GM12878 (cell line): Measurements from ENCODE around the gene PJA1. TPM values are rescaled to one million over a fixed set of nuclear protein-coding genes. Genes with fewer than 3 reads are reported as not detected.

Source experiments
- ATAC-seq: fragments of 200-7000 bp; cut with Tn5 transposase; 3 replicates; pipeline ENCODE4 v1.9.1; 2020; ENCODE audit warnings: mild to moderate bottlenecking, moderate library complexity
- BruUV-seq: library from RNA; stranded (reverse); fragments of 400-500 nt; replicated peaks from 2 replicates; lab custom pipeline; 2021; lab: Mats Ljungman, UMichigan
- CTCF ChIA-PET: fragments of 300-600 bp; sonication (Branson Sonifier 250); formaldehyde crosslinking; extraction: SDS; loops from one replicate; lab custom pipeline; 2021; ENCODE audit warnings: inconsistent platforms; lab: Yijun Ruan, JAX
- POLR2A ChIA-PET: fragments of 350-600 bp; formaldehyde crosslinking; extraction: SDS; loops from one replicate; lab custom pipeline; 2021; ENCODE audit warnings: inconsistent platforms; lab: Charles Lee
- RAD21 ChIA-PET: fragments of 300-600 bp; sonication (Branson Sonifier 250); formaldehyde crosslinking; loops from one replicate; lab custom pipeline; 2023; ENCODE audit warnings: antibody characterized with exemption; ENCODE audit not compliant: unreplicated experiment; lab: Charles Lee
- SMC1A ChIA-PET: fragments of 300-600 bp; sonication (Branson Sonifier 250); formaldehyde crosslinking; loops from one replicate; lab custom pipeline; 2023; ENCODE audit not compliant: unreplicated experiment, uncharacterized antibody; lab: Charles Lee
- DNase-seq: peaks from one replicate; pipeline ENCODE4 v3.0.0-alpha.2; 2011; ENCODE audit warnings: low read depth, low spot score
- FAIRE-seq: peaks from 3 replicates; lab custom pipeline; 2011; peaks lifted over from hg19 to GRCh38; lab: Jason Lieb, UNC
- H2AFZ ChIP-seq: 2 replicates; pipeline ENCODE4 v1.6.0; 2011; ENCODE audit warnings: low read depth, low read length, control low read depth; ENCODE audit not compliant: control insufficient read depth
- H3K27ac ChIP-seq: 2 replicates; pipeline ENCODE4 v1.5.1; 2011; ENCODE audit warnings: control low read depth; ENCODE audit not compliant: control insufficient read depth, insufficient read depth
- H3K27me3 ChIP-seq, 2 experiments: replicated peaks in 1 of 2; 2 replicates each; pipeline versions ENCODE4 v1.6.0 to v1.6.1; 2011; ENCODE audit warnings: low read length in 1 of 2; ENCODE audit not compliant: control insufficient read depth in 2 of 2, insufficient read depth in 2 of 2
- H3K36me3 ChIP-seq, 2 experiments: 2 replicates each; pipeline ENCODE4 v1.5.1; 2011; ENCODE audit warnings: low read length in 1 of 2; ENCODE audit not compliant: control insufficient read depth in 2 of 2, insufficient read depth in 2 of 2
- H3K4me1 ChIP-seq: 2 replicates; pipeline ENCODE4 v1.6.1; 2011; ENCODE audit warnings: mild to moderate bottlenecking, low read length, moderate library complexity, mixed read lengths; ENCODE audit not compliant: control insufficient read depth, insufficient read depth
- H3K4me2 ChIP-seq: 2 replicates; pipeline ENCODE4 v1.6.0; 2011; ENCODE audit warnings: control low read depth; ENCODE audit not compliant: control insufficient read depth, insufficient read depth
- H3K4me3 ChIP-seq: fragments of 200-600 bp; sonication (generic); 2 replicates; pipeline ENCODE4 v1.5.1; 2016
- H3K79me2 ChIP-seq: 2 replicates; pipeline ENCODE4 v1.6.0; 2011; ENCODE audit warnings: low read length; ENCODE audit not compliant: control insufficient read depth, insufficient read depth
- H3K9ac ChIP-seq: 2 replicates; pipeline ENCODE4 v1.8.0; 2011; ENCODE audit warnings: low read length, control low read depth, mixed read lengths; ENCODE audit not compliant: control insufficient read depth, insufficient read depth
- H3K9me3 ChIP-seq: replicated peaks from 3 replicates; pipeline ENCODE4 v1.5.1; 2011; ENCODE audit warnings: mild to moderate bottlenecking, low read length; ENCODE audit not compliant: control insufficient read depth, insufficient read depth
- H4K20me1 ChIP-seq: 2 replicates; pipeline ENCODE4 v1.6.0; 2011; ENCODE audit not compliant: control insufficient read depth, insufficient read depth
- CBX5 ChIP-seq: sonication (generic); IDR thresholded peaks from 2 replicates; pipeline ENCODE4 v1.6.1; 2016; ENCODE audit warnings: low read depth, moderate library complexity, mild to moderate bottlenecking, inconsistent platforms
- CHD4 ChIP-seq: fragments of 200-600 bp; sonication (generic); IDR thresholded peaks from 2 replicates; pipeline ENCODE4 v1.6.1; 2016; ENCODE audit warnings: mild to moderate bottlenecking
- EED ChIP-seq: sonication (generic); IDR thresholded peaks from 2 replicates; pipeline ENCODE4 v1.6.1; 2016; ENCODE audit warnings: antibody characterized with exemption, low read depth
- FOS ChIP-seq: IDR thresholded peaks from 3 replicates; pipeline ENCODE4 v1.6.1; 2011; ENCODE audit warnings: borderline replicate concordance; ENCODE audit not compliant: insufficient read length; ENCODE audit errors: extremely low read depth
- FOXK2 ChIP-seq: fragments of 450-650 bp; IDR thresholded peaks from 2 replicates; pipeline ENCODE4 v1.6.1; 2017; ENCODE audit warnings: mild to moderate bottlenecking, moderate library complexity
- MAX ChIP-seq: IDR thresholded peaks from 2 replicates; pipeline ENCODE4 v1.6.1; 2012; ENCODE audit warnings: low read depth, low read length, improper control_type of control experiment
- NFIC ChIP-seq: IDR thresholded peaks from 2 replicates; pipeline ENCODE4 v1.6.1; 2012; ENCODE audit warnings: low read depth, mild to moderate bottlenecking, inconsistent platforms, low read length, moderate library complexity
- ZBTB40 ChIP-seq: fragments of 450-650 bp; IDR thresholded peaks from 2 replicates; pipeline ENCODE4 v1.6.1; 2016; ENCODE audit warnings: mild to moderate bottlenecking, moderate library complexity, borderline replicate concordance
- WGBS: methylation state at CpG from one replicate; pipeline ENCODE4 v1.1.6; 2016; ENCODE audit warnings: low lambda C conversion rate; ENCODE audit not compliant: insufficient replicate concordance, insufficient coverage; ENCODE audit errors: missing lambda C conversion rate; 5-methylcytosine and 5-hydroxymethylcytosine counted together
- in situ Hi-C: fragments of 300-500 bp; cut with MboI; formaldehyde crosslinking; loops from 9 replicates; pipeline ENCODE4 v1.14.3; 2018; ENCODE audit warnings: mixed read lengths
- intact Hi-C: fragments of 100-400 bp; cut with micrococcal nuclease; formaldehyde crosslinking; loops from one replicate; pipeline ENCODE4 v1.14.2; 2022; ENCODE audit not compliant: unreplicated experiment
- polyA plus RNA-seq, 11 experiments: library from polyadenylated mRNA; depleted of rRNA in 4 of 11; unstranded in 6 of 11; stranded (reverse) in 5 of 11; fragments of >200 nt; fragmentation: Nextera tagmentation in 4 of 11; fragmentation: Illumina TruSeq in 1 of 11; extraction: Ambion mirVana in 4 of 11; extraction: Trizol in 1 of 11; gene quantifications; 1 replicate in 1 of 11; 2 replicates in 10 of 11; pipeline versions ENCODE4 v1.2.1 to v1.2.3, GENCODE V29; 2011 to 2016; ENCODE audit warnings: inconsistent platforms in 2 of 11, missing spikeins in 2 of 11, low read depth in 1 of 11
- total RNA-seq, 4 experiments: library from RNA; depleted of rRNA in 3 of 4; stranded (reverse); fragments of >200 nt in 3 of 4; fragmentation: Illumina TruSeq in 1 of 4; extraction: Trizol in 1 of 4; gene quantifications; 2 replicates each; pipeline versions ENCODE4 v1.2.1 to v1.2.3, GENCODE V29; 2013 to 2021

Gene PJA1
- total and polyA plus RNA-seq, 10 of the 15 experiments (the other 5 are each of a cell fraction or from before 2014, with no cell fraction given), result 5.2 to 19.5 (median 10.8) TPM

GRCh38 chrX:69116077-69116476, 49.2 kb downstream of the PJA1 start:
- ChIA-PET RAD21 (no interaction called here), SMC1A (no interaction called here), POLR2A (no interaction called here), CTCF (interaction anchor here (1.3 kb wide), 1 partner anchor 106 kb away, joined by 3 read pairs; no protein-coding TSS in a partner anchor)
- Histone ChIP-seq H3K27me3 (no peaks in the 10 kb centered on the region; a peak in 1 of 4 replicates), H3K9me3 (no peaks in the 10 kb centered on the region), H3K4me1 (no peaks in the 10 kb centered on the region), H4K20me1 (no peaks in the 10 kb centered on the region), H3K79me2 (no peaks in the 10 kb centered on the region), H3K36me3 (no peaks in the 10 kb centered on the region), H3K27ac (no peak overlapping the region), H3K4me3 (no peak overlapping the region), H3K9ac (no peak overlapping the region), H3K4me2 (no peak overlapping the region), H2AFZ (no peak overlapping the region)
- no TSS peak for BruUV-seq
- in situ Hi-C loops (no loop called here), intact Hi-C loops (loop anchor here (10.0 kb wide), 1 partner anchor 61 kb away; no protein-coding TSS in a partner anchor)
- ATAC-seq (no peak), FAIRE-seq (no peak), DNase-seq (no peak)
- no peak for TF ChIP-seq FOXK2
- no peak for TF ChIP-seq CBX5
- TF ChIP-seq EED, result no peak
- no peak for TF ChIP-seq ZBTB40
- TF ChIP-seq NFIC, result no peak
- TF ChIP-seq MAX, result no peak
- no peak for TF ChIP-seq CHD4
- no peak for TF ChIP-seq FOS
- 11% methylated on average over 6 of the region's 6 CpGs for WGBS
